Measurements from ENCODE around the gene SCLT1.
A peak's percentile ranks its signal among the peaks of the same experiment; 100 is the strongest.

The SCLT1 gene

GRCh38 chr4:129113434-129113833 is 20.1 kb upstream of the SCLT1 start:
- Histone ChIP-seq H3K36me3 (peaks cover 0 to 23% (median 0%) of the 10 kb centered on the region in 11 experiments; a peak in 6 of 22 replicates), H3K27me3 (no peaks in the 10 kb centered on the region), H3K9me3 (replicated peaks in 1 of 11) (no peaks in the 10 kb centered on the region), H3K27ac (no peak overlapping the region), H3K4me3 (no peak overlapping the region), H3K4me2 (no peak overlapping the region), H3K4me1 (no peaks in the 10 kb centered on the region), H3K9ac (no peak overlapping the region), H4K20me1 (no peaks in the 10 kb centered on the region)
- no peak for TF ChIP-seq Cebpa-rat (IDR thresholded peaks at IDR 0.05)

GRCh38 chr4:129111919-129112318 is 18.6 kb upstream of the SCLT1 start:
- no peak overlapping the region for H3K27ac ChIP-seq
- no peak overlapping the region for H3K4me3 ChIP-seq
- no peaks in the 10 kb centered on the region for H3K9me3 ChIP-seq (replicated peaks in 1 of 11)
- no peak overlapping the region for H3K4me2 ChIP-seq
- no peaks in the 10 kb centered on the region for H4K20me1 ChIP-seq
- H3K36me3 ChIP-seq: peaks cover 0 to 23% (median 0%) of the 10 kb centered on the region in 11 experiments; a peak in 6 of 22 replicates
- TF ChIP-seq Cebpa-rat (IDR thresholded peaks at IDR 0.05): no peak
- no peaks in the 10 kb centered on the region for H3K27me3 ChIP-seq
- no peak overlapping the region for H3K9ac ChIP-seq
- H3K4me1 ChIP-seq: no peaks in the 10 kb centered on the region

- no peak overlapping the region for H3K4me3 ChIP-seq
- H3K27ac ChIP-seq: no peak overlapping the region
- peaks cover 0 to 23% (median 0%) of the 10 kb centered on the region in 11 experiments; a peak in 6 of 22 replicates for H3K36me3 ChIP-seq
- H3K9me3 ChIP-seq (replicated peaks in 1 of 11): no peaks in the 10 kb centered on the region
- H3K4me2 ChIP-seq: no peak overlapping the region
- H3K4me1 ChIP-seq: no peaks in the 10 kb centered on the region
- H3K9ac ChIP-seq: no peak overlapping the region
- no peaks in the 10 kb centered on the region for H3K27me3 ChIP-seq
- no peak for TF ChIP-seq Cebpa-rat (IDR thresholded peaks at IDR 0.05)
- no peaks in the 10 kb centered on the region for H4K20me1 ChIP-seq
These were observed 17.6 kb upstream of the SCLT1 start for GRCh38 chr4:129110931-129111330.

GRCh38 chr4:129109965-129110824 is 16.9 kb upstream of the SCLT1 start:
- peaks cover 0 to 23% (median 0%) of the 10 kb centered on the region in 11 experiments; a peak in 6 of 22 replicates for H3K36me3 ChIP-seq
- H3K27me3 ChIP-seq: no peaks in the 10 kb centered on the region
- H3K27ac ChIP-seq: no peak overlapping the region
- H3K4me1 ChIP-seq: no peaks in the 10 kb centered on the region
- no peaks in the 10 kb centered on the region for H4K20me1 ChIP-seq
- no peak overlapping the region for H3K4me2 ChIP-seq
- H3K4me3 ChIP-seq: no peak overlapping the region
- no peak overlapping the region for H3K9ac ChIP-seq
- TF ChIP-seq Cebpa-rat (IDR thresholded peaks at IDR 0.05): no peak
- H3K9me3 ChIP-seq (replicated peaks in 1 of 11): no peaks in the 10 kb centered on the region

- H4K20me1 ChIP-seq: no peaks in the 10 kb centered on the region
- 0 out of 22 replicates have a peak overlapping the region, but pooled peaks of 1 of the 11 experiments have one; percentile 11 for H3K4me2 ChIP-seq
- no peaks in the 10 kb centered on the region for H3K9me3 ChIP-seq (replicated peaks in 1 of 11)
- no peak overlapping the region for H3K9ac ChIP-seq
- TF ChIP-seq Cebpa-rat (IDR thresholded peaks at IDR 0.05): no peak
- H3K4me3 ChIP-seq: no peak overlapping the region
- no peak overlapping the region for H3K27ac ChIP-seq
- peaks cover 0 to 7% (median 0%) of the 10 kb centered on the region in 11 experiments; a peak in 4 of 22 replicates for H3K36me3 ChIP-seq
- H3K4me1 ChIP-seq: peaks cover 4 to 28% (median 16%) of the 10 kb centered on the region in 10 experiments; a peak in 19 of 20 replicates
- no peaks in the 10 kb centered on the region for H3K27me3 ChIP-seq
These were observed 5.2 kb upstream of the SCLT1 start for GRCh38 chr4:129098531-129099001.

- Histone ChIP-seq H3K27ac (peak within 1 kb of the TSS; percentile 66 to 94 (median 77)), H3K36me3 (0 out of 22 replicates have a peak, but pooled peaks cover 0 to under 1% (median 0%) of the 10 kb centered on the region in 11 experiments), H3K4me3 (peak within 1 kb of the TSS; percentile 60 to 75 (median 66)), H3K4me2 (peak within 1 kb of the TSS; percentile 38 to 89 (median 55); a peak in 21 of 22 replicates), H3K4me1 (peaks cover 17 to 43% (median 32%) of the 10 kb centered on the region in 10 experiments), H4K20me1 (peaks cover 0 to 12% (median 0%) of the 10 kb centered on the region in 11 experiments; a peak in 4 of 22 replicates), H3K9me3 (replicated peaks in 1 of 11) (no peaks in the 10 kb centered on the region), H3K9ac (peak within 1 kb of the TSS; percentile 73 to 91 (median 84)), H3K27me3 (no peaks in the 10 kb centered on the region)
- TF ChIP-seq Cebpa-rat (IDR thresholded peaks at IDR 0.05): no peak
These were observed 2.6 kb upstream of the SCLT1 start, which contains the start of gene C4orf33 for GRCh38 chr4:129095811-129096454. Gene C4orf33 (plus strand): TSS chr4:129096152. CDS start chr4:129102611, 6,459 bp downstream.

GRCh38 chr4:129094347-129094746 is 1.0 kb upstream of the SCLT1 start:
- Histone ChIP-seq H3K4me3 (peak overlapping the region in 8 of 10 experiments; percentile 75 to 91 (median 86); a peak in 11 of 20 replicates), H3K9ac (peak overlapping the region in 5 of 11 experiments; percentile 68 to 95 (median 89); a peak in 7 of 22 replicates), H3K4me2 (peak overlapping the region; percentile 70 to 93 (median 88); a peak in 21 of 22 replicates), H3K9me3 (replicated peaks in 1 of 11) (no peaks in the 10 kb centered on the region), H3K27me3 (no peaks in the 10 kb centered on the region), H3K4me1 (peaks cover 22 to 57% (median 37%) of the 10 kb centered on the region in 10 experiments), H3K27ac (peak overlapping the region in 2 of 11 experiments; percentile 90 to 95; a peak in 1 of 22 replicates), H3K36me3 (peaks cover 0 to 5% (median 0%) of the 10 kb centered on the region in 11 experiments; a peak in 2 of 22 replicates), H4K20me1 (peaks cover 0 to 12% (median 0%) of the 10 kb centered on the region in 11 experiments; a peak in 4 of 22 replicates)
- TF ChIP-seq Cebpa-rat (IDR thresholded peaks at IDR 0.05): no peak

GRCh38 chr4:129092631-129093190 is 628 bp downstream of the SCLT1 start:
- Histone ChIP-seq H3K27ac (peak overlapping the region; percentile 85 to 97 (median 88)), H3K9ac (peak overlapping the region; percentile 85 to 95 (median 91)), H3K9me3 (replicated peaks in 1 of 11) (no peaks in the 10 kb centered on the region), H3K4me2 (peak overlapping the region; percentile 80 to 96 (median 88)), H3K4me1 (peaks cover 22 to 57% (median 37%) of the 10 kb centered on the region in 10 experiments), H3K36me3 (peaks cover 0 to 5% (median 0%) of the 10 kb centered on the region in 11 experiments; a peak in 2 of 22 replicates), H3K27me3 (no peaks in the 10 kb centered on the region), H4K20me1 (peaks cover 0 to 12% (median 0%) of the 10 kb centered on the region in 11 experiments; a peak in 4 of 22 replicates), H3K4me3 (peak overlapping the region; percentile 75 to 91 (median 86))
- TF ChIP-seq Cebpa-rat (IDR thresholded peaks at IDR 0.05): no peak

Data from BLaER1 treated with 17β-estradiol and CSF1 and Interleukin-3, amounts not matched to agents 10 nM and 100 nM (cell line).